ENCODE results near the gene ADORA1.

The ADORA1 gene

DNA sequence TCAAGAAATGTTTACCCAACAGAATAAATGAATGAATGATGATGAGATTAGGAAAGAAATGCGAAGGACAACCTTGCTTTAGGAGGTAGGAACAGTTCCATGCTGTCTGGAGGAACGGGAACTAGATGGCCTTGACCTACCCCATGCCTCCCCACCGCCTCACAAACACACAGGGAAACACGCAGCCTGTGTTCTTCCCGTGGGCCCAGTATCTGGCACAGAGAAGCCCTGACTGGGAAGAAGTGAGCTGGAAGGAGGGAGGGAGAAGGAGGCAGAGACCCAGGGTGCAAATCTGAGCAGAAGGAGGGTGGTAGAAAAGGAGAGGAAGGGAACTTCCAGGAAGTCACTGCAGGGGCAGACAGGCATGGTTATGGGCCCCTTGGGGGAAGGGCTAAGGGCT lies 3.5 kb upstream of the ADORA1 start:
- no peak for DNase-seq

DNA sequence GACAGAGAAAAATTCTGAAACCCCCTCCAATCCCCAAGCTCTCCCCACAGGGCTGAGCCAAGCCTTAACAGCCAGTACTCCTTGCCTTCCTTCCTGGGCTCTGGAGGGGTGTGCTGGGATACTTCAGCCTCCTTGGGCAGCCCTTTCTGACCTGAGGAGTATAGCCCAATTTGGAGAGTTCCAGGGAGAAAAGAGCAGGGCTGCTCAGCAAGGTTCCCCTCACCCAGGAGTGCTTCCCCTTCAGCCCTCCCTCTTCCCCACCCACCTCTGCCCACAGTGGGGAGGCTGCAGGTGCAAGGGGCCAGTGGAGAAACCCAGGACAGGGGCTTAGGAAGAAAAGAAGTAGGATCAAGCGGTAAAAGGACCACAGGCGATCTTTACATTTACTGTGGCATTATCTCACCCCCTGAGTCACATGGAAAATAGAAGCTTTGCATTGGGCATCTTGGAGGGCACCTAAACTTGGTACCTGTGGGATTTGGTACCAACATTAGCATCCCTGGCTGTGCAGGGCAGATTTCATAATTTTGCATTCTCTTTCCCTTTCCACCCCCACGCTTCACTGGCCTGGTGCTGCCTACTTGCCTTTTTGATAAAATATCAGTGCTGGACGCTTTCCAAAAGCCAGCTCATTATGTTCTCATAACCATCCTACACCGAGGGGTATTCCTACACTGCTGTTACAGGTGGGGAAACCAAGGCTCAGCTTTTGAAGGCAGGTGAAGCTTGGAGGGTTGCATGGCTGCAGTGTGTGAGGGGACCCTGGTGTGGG lies 2.8 kb upstream of the ADORA1 start:
- DNase-seq: peak; percentile 38

DNA sequence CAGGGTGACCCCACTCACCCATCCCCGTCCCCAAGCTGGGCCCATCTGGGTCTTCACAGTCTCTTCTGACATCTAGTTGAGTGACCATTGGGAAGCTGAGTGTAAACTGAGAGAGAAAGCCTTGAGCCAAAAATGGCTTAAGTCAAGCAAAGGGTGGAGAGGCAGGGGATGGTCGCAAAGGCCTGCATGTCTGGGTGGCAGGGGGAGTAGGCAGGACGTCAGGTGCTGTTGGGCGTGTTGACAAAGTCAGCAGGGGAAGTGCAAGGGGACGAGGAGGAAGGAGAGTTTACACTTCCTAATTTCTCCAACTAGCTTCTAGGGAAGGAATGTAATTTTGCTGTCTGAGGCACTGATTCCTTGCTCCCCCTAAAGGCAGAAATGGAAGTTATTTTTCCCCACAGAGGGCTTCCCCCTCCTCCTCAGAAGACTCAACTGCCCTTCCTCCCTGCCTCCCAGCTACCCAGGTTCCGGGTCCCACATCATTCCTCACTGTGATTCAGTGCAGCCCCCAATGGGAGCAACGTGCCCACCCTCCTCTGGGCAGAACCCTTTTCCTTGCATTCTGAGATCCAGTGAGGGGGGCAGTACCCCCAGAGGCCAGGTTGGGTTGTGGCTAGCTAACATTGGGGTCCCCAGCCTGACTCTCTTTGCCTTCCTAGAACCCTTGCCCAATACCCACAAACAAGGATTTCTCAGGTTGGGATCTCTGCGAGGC lies 1.2 kb upstream of the ADORA1 start:
- peak; percentile 49 for DNase-seq

DNA sequence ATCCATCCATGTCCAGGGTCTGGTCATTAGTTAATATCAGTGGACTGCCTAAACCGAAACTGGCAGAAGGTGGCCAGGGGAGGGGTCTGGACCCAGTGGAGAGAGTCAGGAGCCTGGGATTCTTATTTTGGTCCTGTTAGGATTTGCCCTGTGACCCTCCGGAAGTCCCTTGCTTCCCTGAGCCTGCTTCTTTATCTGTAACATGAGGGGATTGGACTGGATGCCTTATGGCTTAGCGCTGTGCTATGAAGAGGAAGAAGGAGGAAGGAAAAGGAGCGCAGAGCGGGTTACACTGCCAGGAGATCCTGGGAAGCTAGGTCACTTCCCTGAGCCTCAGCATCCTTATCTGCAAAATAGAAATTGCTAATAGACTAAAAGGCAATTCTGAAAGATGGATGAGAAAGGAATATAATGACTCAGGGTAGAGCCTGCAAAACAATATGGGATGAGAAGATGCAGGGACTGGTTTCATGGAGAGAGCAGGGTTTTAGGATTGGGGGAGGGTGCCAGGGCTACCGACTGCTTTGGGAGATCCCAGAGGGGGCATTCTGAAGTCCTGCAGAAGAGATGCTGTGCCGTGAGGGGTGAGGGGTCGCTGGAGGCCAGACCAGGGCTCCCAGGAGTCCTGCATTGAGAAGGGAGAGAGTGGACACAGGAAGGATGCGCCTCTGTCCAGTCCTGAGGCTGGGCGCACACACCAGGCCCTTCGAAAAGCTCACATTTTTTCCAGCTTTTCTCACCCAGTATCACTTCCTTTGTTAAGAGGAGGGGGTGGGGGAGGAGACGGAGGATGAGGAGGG lies 460 bp upstream of the ADORA1 start:
- peak; percentile 44 for DNase-seq

DNA sequence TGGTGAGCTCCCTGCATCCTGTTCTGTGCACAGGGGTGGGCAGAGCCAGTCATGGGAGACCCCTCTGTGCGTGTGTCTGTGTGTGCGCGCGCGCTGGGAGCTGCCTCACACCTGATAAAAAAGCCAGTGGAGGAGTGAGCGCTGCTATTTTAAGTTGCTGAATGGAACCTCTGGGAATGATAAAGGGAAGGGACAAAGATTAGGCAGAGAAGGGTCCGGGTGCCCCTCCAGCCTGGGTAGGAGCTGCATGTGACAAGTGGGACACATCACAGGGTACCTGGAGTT lies 847 bp downstream of the ADORA1 start:
- no peak for DNase-seq

DNA sequence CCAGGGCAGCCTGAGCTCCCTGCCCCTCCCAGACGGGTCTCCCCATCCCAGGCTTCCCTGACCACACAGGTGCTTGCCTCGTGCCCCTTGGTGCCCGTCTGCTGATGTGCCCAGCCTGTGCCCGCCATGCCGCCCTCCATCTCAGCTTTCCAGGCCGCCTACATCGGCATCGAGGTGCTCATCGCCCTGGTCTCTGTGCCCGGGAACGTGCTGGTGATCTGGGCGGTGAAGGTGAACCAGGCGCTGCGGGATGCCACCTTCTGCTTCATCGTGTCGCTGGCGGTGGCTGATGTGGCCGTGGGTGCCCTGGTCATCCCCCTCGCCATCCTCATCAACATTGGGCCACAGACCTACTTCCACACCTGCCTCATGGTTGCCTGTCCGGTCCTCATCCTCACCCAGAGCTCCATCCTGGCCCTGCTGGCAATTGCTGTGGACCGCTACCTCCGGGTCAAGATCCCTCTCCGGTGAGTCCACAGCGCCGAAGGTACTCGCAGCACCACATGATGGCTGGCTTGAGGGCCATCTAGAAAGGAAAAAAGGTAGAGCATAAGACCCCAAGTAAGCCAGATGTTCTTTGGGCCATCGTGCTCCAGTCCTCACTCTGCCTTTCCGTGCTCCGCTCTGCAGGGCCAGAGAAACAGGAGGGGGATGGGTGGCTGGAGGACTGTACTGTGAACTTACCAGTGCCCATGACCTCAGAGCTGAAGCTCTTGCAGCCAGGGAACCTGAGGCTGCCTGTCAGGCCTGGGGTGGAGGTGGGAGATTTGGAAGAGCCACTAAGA lies 1.4 kb downstream of the ADORA1 start:
- no peak for DNase-seq

DNA sequence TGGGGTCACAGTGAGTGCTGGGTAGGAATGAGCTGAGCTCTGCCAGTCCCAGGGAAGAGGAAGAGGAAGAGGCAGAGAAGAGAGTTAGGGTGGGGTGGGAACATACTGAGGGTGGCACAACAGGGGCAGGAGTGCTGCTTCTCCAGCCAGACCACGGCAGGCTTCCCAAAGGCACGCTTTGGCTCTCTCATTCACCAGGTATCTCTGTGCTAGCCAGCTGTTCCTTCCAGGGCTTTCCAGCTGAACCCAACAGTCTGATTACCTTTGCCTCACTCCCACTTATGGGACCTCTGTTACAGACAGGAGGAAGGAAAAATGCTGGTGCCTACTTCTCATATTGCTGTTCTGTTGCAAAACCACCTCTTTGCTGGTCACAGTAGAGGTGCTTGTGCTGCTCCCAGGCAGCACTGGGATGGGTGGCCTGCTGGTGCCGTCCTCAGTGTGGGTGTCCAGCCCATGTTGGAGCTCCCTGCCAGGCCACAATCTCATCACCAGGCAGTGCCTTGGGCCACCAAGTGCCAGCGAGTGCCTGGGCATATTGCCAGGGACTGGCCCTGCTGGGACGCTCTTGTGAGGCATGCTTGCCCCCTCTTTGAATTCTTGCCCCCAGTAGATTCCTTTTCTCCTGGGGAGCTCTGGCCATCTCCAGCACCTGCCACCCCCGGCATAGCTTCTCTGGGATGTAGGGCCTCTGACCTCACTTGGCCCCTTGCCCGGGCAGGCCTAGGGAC lies 2.1 kb downstream of the ADORA1 start:
- DNase-seq: no peak

DNA sequence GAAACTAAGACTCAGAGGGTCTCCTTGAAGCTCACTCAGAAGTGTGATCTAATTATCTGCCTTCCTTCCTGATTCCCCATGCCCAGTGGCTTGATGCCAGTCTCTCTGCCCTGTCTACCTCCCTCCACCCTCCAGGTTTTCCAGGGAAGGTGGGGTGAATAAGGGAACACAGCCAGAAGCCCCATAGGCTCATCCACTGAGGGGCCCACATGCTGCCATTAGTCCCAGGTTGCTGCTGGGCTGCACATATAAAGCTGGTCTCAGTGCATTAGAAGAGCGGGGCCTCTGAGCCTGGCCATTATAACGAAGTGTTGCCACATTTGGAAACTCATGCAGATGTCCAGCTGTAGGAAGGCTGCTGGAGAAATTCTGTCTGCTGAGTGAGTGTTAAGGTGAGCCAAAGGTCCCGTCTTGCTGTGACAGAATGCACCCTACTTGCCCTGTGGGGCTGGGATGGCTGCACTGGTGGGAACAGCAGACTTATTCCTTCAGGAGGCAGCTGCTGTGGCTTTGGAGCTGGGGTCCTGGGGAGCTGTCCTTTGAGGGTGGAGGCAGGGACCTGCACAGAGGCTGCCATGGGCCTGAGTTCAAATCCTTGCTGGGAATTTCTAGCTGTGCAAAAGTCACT lies 2.9 kb downstream of the ADORA1 start:
- DNase-seq: no peak

DNA sequence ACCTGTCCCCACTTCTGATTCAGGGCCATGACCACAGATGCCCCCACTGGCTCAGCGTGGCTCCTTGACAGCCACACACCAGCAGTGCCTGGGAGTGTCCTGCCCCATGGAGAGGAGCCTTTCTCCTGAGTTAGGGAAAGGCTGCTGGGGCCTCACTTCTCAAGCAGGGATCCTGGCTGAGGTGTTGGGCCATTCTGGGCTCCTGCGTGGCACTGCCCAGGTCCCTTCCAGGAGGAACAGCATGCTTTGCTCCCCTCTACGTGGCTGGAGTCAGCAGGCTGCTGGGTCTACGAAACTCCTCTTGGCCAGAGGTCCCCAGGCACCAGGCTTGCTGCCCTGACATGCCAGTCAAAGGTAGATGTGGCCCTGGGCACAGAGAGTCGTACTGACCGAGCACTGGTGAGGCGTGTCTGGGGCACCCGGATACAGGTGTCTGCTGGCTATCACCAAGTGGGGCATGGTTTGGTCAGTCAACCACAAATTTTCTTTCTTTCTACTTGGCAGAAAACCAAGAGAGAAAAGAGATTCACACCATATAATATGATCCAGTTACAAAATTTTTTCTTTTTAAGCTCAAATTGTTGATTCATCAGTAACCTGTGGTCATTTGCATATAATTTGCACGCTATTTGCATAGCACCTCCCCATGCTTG lies 4.1 kb downstream of the ADORA1 start:
- DNase-seq: no peak

DNA sequence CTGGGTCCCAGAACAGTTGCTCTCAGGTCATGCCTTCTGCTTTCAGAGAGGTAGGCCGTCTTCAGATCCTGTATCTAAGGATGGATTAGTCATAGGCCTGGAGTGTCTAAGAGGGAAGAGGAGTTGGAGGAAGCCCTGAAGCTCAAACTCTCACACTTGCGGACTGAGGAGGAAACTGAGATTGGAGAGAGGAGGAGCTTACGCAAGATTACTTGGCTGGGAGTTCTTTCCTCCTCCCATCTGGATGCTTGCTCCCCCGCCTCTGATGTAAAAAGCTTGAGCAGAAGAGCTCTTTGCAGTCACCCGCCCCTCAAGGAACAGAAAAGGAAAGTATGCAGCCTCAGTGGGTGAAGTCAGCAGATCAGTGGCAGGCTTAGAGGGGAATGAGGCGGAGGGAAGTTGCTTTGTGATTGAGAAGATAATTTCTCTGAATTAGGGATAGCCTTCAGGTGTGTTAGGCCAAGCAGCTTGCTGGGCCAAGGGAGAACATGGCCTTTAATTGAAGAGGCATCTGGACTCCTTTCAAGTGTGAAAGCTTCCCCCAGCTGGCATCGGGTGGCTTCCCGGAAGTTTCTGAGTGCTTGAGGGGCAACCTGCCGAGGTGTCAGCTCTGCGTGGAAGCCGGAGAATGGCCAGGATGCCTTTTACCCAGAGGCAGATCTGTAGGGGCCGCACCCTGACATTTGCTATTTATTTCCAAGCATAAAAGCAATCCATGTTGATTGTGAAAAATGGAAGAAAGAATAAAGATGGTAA lies 6.6 kb downstream of the ADORA1 start:
- no peak for DNase-seq

DNA sequence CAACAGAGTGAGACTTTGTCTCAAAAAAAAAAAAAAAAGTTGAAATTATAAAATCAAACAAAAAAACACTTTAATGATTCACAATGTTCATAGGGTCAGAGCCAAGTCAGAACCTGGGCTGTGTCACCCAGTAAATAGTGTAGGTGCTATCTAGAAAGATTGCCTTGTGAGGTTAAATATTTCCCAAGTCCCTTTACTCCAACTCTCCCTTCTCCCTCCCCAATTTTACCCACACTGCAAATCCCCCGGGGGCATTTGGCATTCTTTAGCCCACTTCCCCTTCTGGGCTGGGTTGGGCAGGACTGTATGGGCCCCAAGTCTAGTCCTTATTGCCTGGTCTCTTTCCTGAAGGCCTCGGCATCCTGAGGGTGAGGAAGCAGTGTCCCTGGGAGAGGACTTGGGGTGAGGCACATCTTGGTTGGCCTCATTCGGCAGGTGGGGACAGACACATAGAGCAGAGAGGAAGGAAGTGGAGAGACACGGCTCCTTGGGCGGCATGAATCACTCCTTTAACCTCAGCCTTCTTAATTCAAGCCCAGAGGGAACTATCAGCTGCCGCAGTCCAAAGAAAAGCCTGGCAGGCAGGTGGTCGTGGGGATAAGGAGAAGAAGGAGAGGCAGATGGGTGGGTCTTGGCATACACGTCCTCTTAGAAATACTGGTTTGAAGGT lies 8.2 kb downstream of the ADORA1 start:
- peak; percentile 23 for DNase-seq

DNA sequence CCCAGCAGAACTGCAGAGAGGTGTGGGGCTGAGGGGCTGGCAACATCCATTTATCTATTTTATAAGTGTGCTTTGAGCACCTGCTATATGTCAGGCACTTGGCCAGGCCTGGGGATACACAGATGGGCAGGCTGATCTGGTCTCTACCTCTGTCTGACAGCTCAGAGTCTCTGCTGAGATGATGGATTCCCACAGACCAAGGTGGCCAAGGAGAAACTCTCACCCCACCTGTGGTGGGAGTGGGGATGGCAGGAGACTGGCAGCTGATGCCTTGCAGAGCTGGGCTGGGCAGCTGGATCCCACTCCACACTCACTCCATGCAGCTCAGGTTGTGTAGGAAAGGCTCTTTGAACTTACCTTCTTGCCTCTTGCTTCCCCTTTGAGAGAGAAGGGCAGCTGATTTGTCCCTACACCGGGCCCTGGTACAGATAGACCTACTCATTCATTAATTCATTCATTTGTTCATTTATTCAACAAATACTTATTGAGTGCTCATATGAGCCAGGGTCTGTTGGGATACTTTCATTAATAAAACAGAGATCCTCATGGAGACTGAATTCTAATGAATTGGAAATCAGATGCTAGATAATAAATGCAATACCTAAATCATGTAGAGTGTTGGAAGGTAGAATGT lies 9.0 kb downstream of the ADORA1 start:
- DNase-seq: no peak

DNA sequence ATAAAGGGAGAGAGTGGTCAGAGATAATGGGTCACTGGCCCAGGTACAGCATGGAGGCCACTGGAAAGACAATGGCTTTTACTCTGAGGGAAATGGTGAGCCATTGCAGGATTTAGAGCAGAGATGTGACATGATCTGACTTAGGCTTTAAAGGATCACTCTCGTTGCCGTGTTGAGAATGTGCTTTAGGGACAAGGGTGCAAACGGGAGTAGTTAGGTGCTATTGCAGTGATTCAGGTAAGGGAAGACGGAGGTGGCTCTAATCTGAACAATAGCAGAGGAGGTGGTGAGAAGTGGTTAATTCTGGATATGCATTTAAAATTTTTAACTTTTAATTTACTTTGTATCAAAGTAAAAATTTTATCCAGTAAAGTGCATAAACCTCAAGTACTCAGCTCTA lies 9.8 kb downstream of the ADORA1 start:
- no peak for DNase-seq

DNA sequence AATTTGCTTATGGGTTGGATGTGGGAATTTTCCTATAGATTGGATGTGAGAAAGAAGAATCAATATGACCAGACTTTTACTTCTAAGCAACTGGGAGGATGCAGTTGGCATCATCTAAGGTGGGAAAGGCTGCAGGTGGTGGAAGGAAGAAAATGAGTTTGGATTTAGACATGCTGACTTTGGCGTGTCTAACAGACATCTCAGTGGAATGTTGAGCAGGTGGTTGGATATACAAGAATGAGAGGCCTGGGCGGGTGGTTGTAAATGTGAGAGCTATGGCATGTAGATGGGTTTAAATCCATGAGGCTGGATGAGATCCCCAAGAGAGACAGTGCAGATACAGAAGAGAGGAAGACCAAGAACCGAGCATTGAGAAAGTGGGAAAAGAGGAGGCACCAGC lies 10.5 kb downstream of the ADORA1 start:
- DNase-seq: no peak

DNA sequence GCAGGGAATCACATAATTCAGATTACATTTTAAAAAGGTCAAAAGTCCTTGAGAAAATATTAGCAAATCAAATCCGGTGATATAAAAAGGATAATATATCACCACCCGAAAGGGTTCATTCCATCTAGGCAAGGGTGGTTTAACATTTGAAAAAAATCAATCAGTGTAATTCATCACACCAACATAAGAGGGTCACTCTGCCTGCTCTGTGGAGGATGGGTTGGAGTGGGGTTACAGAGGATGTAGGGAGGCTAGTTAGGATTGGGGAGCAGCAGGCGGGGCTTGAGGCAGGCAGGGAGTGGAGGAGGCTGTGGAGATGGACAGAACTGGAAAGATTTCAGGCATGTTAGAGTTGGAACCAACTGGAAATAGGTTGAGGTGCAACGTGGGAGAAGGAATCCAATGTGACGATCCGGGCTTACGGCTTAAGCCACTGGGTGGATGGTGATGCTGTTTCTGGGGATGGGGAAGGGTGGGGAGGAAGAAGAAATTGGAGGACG lies 12.5 kb downstream of the ADORA1 start:
- no peak for DNase-seq

DNA sequence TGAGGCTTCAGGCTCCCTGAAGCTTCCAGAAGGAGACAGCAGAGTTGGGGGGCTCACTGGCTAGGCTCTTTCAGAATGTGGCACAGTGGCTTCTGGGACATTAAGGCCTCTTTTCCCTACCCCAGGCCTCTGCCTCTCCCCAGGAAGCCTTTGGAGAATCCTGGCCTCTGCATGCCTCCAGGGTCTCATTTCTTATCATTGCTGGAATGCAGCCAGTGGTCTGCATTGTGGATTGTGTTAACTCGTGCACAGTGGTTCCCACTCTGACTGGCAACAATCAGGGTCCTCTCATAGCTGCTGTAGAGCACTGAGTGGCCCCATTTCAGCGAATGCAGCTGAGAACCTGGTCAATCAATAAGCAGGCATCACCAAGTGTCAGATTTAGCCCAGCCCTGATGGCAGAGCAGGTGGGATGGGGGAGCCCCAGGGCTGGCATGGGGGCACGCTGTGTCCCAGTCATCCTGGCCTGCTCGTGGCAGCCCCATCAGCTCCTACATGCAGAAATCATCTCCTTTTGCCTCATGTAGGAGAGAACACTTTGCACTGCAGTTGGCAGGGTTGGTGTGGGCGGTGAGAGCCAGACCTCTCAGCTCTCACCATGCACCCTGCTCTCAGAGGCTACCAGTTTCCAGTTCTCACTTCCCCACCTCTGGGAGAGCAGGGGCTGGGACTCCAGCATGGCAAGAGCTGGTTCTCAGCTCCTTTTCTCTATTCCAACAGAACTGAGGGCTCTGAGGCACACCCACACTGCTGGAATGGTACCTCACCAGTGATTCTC lies 13.4 kb downstream of the ADORA1 start:
- DNase-seq: no peak

DNA sequence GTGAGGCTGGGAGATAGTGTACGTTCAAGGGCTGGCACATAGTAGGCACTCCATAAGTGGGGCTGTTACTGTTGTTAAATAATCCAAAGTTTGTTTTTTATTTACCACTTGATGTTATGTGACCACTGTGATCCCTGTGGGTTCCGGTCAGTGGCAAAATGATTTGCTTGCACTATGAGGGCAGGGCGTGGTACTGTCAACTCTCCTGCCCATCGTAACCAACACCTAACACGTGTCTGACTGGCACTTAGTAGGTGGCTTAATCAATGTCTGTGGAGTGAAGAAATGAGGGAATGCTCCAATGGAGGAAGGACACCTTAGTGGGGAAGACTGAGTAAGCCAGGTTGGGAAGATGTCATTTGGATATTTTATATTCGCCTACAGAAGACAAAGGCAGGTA lies 14.6 kb downstream of the ADORA1 start:
- DNase-seq: no peak

DNA sequence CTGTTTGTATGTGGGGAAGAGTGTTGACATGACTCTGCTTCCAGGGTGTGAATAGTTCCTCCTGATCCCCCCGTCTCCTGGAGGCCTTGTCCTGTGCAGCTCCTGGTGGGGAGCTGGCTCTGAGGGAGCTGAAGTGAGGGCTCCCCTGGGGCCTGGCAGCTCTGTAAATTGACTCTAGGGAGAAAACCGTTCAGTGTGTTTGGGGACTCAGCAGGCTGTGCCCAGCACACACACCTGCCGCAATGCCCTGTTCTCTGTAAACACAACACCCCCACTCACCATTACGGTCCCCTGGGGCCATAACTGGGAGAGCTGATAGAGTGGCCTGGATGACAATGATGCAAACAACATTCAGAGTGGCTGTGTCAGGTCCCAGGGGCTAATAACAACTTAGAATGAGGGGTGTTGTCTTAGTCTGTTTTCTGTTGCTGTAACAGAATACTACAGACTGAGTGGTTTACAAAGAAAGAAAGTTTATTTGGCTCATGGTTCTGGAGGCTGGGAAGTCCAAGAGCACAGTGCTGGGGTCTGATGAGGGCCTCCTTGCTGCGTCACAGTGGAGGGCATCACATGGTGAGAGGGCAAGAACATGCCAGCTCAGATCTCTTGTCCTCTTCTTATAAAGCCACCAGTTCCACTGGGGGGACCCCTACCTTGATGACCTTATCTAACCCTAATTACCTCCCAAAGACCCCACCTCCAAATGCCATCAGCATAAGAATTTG lies 15.3 kb downstream of the ADORA1 start:
- DNase-seq: no peak

Data from EL (cell line).